H1 (cell line): ENCODE data around the gene SEZ6. TPM values are rescaled to one million over a fixed set of nuclear protein-coding genes. Genes with fewer than 3 reads are reported as not detected.

ENCODE experiments used
- CTCF ChIA-PET: fragments of 300-600 bp; sonication (Branson Sonifier 250); formaldehyde crosslinking; loops from one replicate; lab custom pipeline; 2021; ENCODE audit not compliant: partially characterized antibody; lab: Charles Lee
- POLR2A ChIA-PET: fragments of 300-600 bp; sonication (Branson Sonifier 250); formaldehyde crosslinking; loops from one replicate; lab custom pipeline; 2021; ENCODE audit warnings: inconsistent platforms; ENCODE audit not compliant: partially characterized antibody; lab: Charles Lee
- DNase-seq, 2 experiments: peaks; one replicate each; pipeline versions ENCODE4 v3.0.0 to v3.0.0-alpha.2; 2010 to 2022; ENCODE audit warnings: low spot score in 2 of 2, low read depth in 1 of 2, mixed read lengths in 1 of 2
- FAIRE-seq: peaks from 2 replicates; lab custom pipeline; 2011; peaks lifted over from hg19 to GRCh38; lab: Jason Lieb, UNC
- H2AFZ ChIP-seq: 2 replicates; pipeline ENCODE4 v1.8.1; 2012; ENCODE audit warnings: low read length, inconsistent platforms
- H2AK5ac ChIP-seq: 2 replicates; pipeline ENCODE4 v1.6.1; 2013; ENCODE audit warnings: low read depth, low read length
- H2BK120ac ChIP-seq: replicated peaks from 2 replicates; pipeline ENCODE3; 2013; ENCODE audit warnings: low read depth, low read length, inconsistent platforms
- H2BK12ac ChIP-seq: 2 replicates; pipeline ENCODE4 v1.6.1; 2013; ENCODE audit warnings: low read depth, low read length
- H2BK15ac ChIP-seq: 2 replicates; pipeline ENCODE4 v1.6.1; 2013; ENCODE audit warnings: low read length
- H2BK20ac ChIP-seq: 2 replicates; pipeline ENCODE4 v1.6.1; 2013; ENCODE audit warnings: low read length
- H2BK5ac ChIP-seq: 2 replicates; pipeline ENCODE4 v1.6.1; 2013; ENCODE audit warnings: low read depth, low read length
- H3K14ac ChIP-seq: 2 replicates; pipeline ENCODE4 v1.6.1; 2013; ENCODE audit warnings: inconsistent platforms; ENCODE audit not compliant: insufficient read length
- H3K18ac ChIP-seq: 2 replicates; pipeline ENCODE4 v1.6.1; 2013; ENCODE audit warnings: low read length; ENCODE audit errors: extremely low read depth
- H3K23ac ChIP-seq: 2 replicates; pipeline ENCODE4 v1.6.1; 2013; ENCODE audit warnings: inconsistent platforms; ENCODE audit not compliant: insufficient read length
- H3K23me2 ChIP-seq: 2 replicates; pipeline ENCODE4 v1.6.1; 2013; ENCODE audit warnings: low read depth, low read length
- H3K27ac ChIP-seq: 2 replicates; pipeline ENCODE4 v1.6.1; 2011; ENCODE audit warnings: low read depth, low read length, inconsistent platforms
- H3K27me3 ChIP-seq, 4 experiments: replicated peaks in 1 of 4; 1 replicate in 1 of 4; 2 replicates in 3 of 4; pipeline versions ENCODE4 v1.6.1 to v1.8.1; 2011 to 2013; ENCODE audit warnings: low read length in 3 of 4, mild to moderate bottlenecking in 3 of 4, inconsistent platforms in 2 of 4, mixed read lengths in 2 of 4, moderate library complexity in 1 of 4; ENCODE audit not compliant: control insufficient read depth in 3 of 4, insufficient read depth in 3 of 4; ENCODE audit errors: extremely low read depth in 1 of 4
- H3K36me3 ChIP-seq, 4 experiments: 2 replicates each; pipeline versions ENCODE4 v1.6.1 to v1.8.1; 2011 to 2013; ENCODE audit warnings: mild to moderate bottlenecking in 4 of 4, low read length in 3 of 4, moderate library complexity in 2 of 4, control low read depth in 1 of 4, inconsistent platforms in 1 of 4; ENCODE audit not compliant: insufficient read depth in 4 of 4, control insufficient read depth in 2 of 4
- H3K4ac ChIP-seq: replicated peaks from 2 replicates; pipeline ENCODE3; 2013; ENCODE audit warnings: low read length, low read depth, mixed read lengths, inconsistent platforms; ENCODE audit not compliant: insufficient read length
- H3K4me1 ChIP-seq, 4 experiments: replicated peaks in 1 of 4; 1 replicate in 1 of 4; 2 replicates in 3 of 4; pipeline versions ENCODE4 v1.6.1 to v1.8.1; 2011 to 2013; ENCODE audit warnings: low read length in 3 of 4, inconsistent platforms in 2 of 4, mixed read lengths in 1 of 4; ENCODE audit not compliant: insufficient read depth in 4 of 4, control insufficient read depth in 3 of 4
- H3K4me2 ChIP-seq, 2 experiments: 2 replicates each; pipeline versions ENCODE4 v1.6.1 to v1.8.1; 2011 to 2013; ENCODE audit warnings: low read depth in 2 of 2, low read length in 2 of 2, control low read depth in 1 of 2, inconsistent platforms in 1 of 2, mild to moderate bottlenecking in 1 of 2; ENCODE audit not compliant: insufficient read depth in 1 of 2
- H3K4me3 ChIP-seq, 4 experiments: fragments of 200-600, 300-600 bp in 1 of 4; sonication (generic), shearing (Covaris generic), sonication (Bioruptor Twin) in 1 of 4; 2 replicates each; pipeline versions ENCODE4 v1.5.1 to v1.8.1; 2011 to 2016; ENCODE audit warnings: low read length in 4 of 4, low read depth in 3 of 4, control low read depth in 2 of 4, inconsistent platforms in 2 of 4, mild to moderate bottlenecking in 2 of 4, mixed read lengths in 1 of 4, moderate library complexity in 1 of 4; ENCODE audit not compliant: insufficient read depth in 2 of 4; ENCODE audit errors: extremely low read depth in 1 of 4
- H3K56ac ChIP-seq: replicated peaks from 2 replicates; pipeline ENCODE3; 2013; ENCODE audit warnings: low read depth, mild to moderate bottlenecking, mixed read lengths, low read length, inconsistent platforms; ENCODE audit not compliant: insufficient read length
- H3K79me1 ChIP-seq: 2 replicates; pipeline ENCODE4 v1.6.1; 2013; ENCODE audit warnings: low read depth, low read length, control low read depth
- H3K79me2 ChIP-seq, 2 experiments: 2 replicates each; pipeline versions ENCODE4 v1.6.1 to v1.8.1; 2012 to 2013; ENCODE audit warnings: low read length in 2 of 2, mild to moderate bottlenecking in 2 of 2, inconsistent platforms in 1 of 2; ENCODE audit not compliant: insufficient read depth in 2 of 2, control insufficient read depth in 1 of 2
- H3K9ac ChIP-seq, 4 experiments: replicated peaks in 1 of 4; 1 replicate in 1 of 4; 2 replicates in 3 of 4; pipeline versions ENCODE4 v1.6.1 to v1.8.1; 2011 to 2013; ENCODE audit warnings: low read depth in 3 of 4, low read length in 3 of 4, control low read depth in 2 of 4, mild to moderate bottlenecking in 2 of 4, moderate library complexity in 2 of 4, inconsistent platforms in 1 of 4; ENCODE audit errors: extremely low read depth in 1 of 4
- H3K9me3 ChIP-seq, 2 experiments: 2 replicates each; pipeline versions ENCODE4 v1.6.1 to v1.8.1; 2012 to 2013; ENCODE audit warnings: mild to moderate bottlenecking in 2 of 2, moderate library complexity in 2 of 2, control low read depth in 1 of 2, inconsistent platforms in 1 of 2, low read depth in 1 of 2, low read length in 1 of 2, mixed read lengths in 1 of 2; ENCODE audit not compliant: insufficient read depth in 2 of 2
- H4K20me1 ChIP-seq, 2 experiments: replicated peaks in 1 of 2; 2 replicates each; pipeline versions ENCODE3 to v1.8.1; 2011 to 2013; ENCODE audit warnings: inconsistent platforms in 2 of 2, low read length in 2 of 2, mild to moderate bottlenecking in 1 of 2; ENCODE audit not compliant: insufficient read depth in 2 of 2, control insufficient read depth in 1 of 2
- H4K5ac ChIP-seq: 2 replicates; pipeline ENCODE4 v1.6.1; 2013; ENCODE audit warnings: low read length, low read depth, mixed read lengths, inconsistent platforms; ENCODE audit not compliant: insufficient read length
- H4K8ac ChIP-seq: 2 replicates; pipeline ENCODE4 v1.8.0; 2013; ENCODE audit warnings: mild to moderate bottlenecking, moderate library complexity, low read length, inconsistent platforms; ENCODE audit not compliant: insufficient read depth; ENCODE audit errors: extremely low read depth
- H4K91ac ChIP-seq: replicated peaks from 2 replicates; pipeline ENCODE3; 2013; ENCODE audit warnings: low read length, mixed read lengths, inconsistent platforms; ENCODE audit not compliant: insufficient read length
- ASH2L ChIP-seq: fragments of 200-600, 300-600 bp; sonication (generic); IDR thresholded peaks from one replicate; pipeline ENCODE4 v1.7.1; 2017; ENCODE audit warnings: low read length
- BCL11A ChIP-seq, 2 experiments: IDR thresholded peaks; one replicate each; pipeline ENCODE4 v1.6.1; 2011; ENCODE audit warnings: low read depth in 2 of 2, low read length in 2 of 2, mild to moderate bottlenecking in 2 of 2
- BRCA1 ChIP-seq: IDR thresholded peaks from 2 replicates; pipeline ENCODE4 v1.6.1; 2012; ENCODE audit warnings: low read depth, low read length, improper control_type of control experiment
- CHD1 ChIP-seq: IDR thresholded peaks from 2 replicates; pipeline ENCODE4 v1.6.1; 2012; ENCODE audit warnings: low read depth, low read length, improper control_type of control experiment
- CTCF ChIP-seq, 3 experiments: IDR thresholded peaks; 1 replicate in 2 of 3; 2 replicates in 1 of 3; pipeline versions ENCODE4 v1.5.1 to v1.6.1; 2011; ENCODE audit warnings: low read length in 3 of 3, mild to moderate bottlenecking in 3 of 3, inconsistent platforms in 2 of 3, low read depth in 1 of 3, moderate library complexity in 1 of 3; ENCODE audit not compliant: insufficient read depth in 1 of 3; ENCODE audit errors: control extremely low read depth in 1 of 3
- HDAC2 ChIP-seq, 2 experiments: fragments of 300-600 bp in 1 of 2; sonication (generic) in 1 of 2; IDR thresholded peaks; 2 replicates each; pipeline ENCODE4 v1.6.1; 2011 to 2012; ENCODE audit warnings: low read depth in 2 of 2, low read length in 2 of 2, mild to moderate bottlenecking in 2 of 2, moderate library complexity in 2 of 2, borderline replicate concordance in 1 of 2, inconsistent platforms in 1 of 2
- HDAC6 ChIP-seq: IDR thresholded peaks from one replicate; pipeline ENCODE4 v1.7.1; 2012; ENCODE audit warnings: low read depth, mild to moderate bottlenecking, inconsistent platforms, low read length, moderate library complexity
- NANOG ChIP-seq: IDR thresholded peaks from 2 replicates; pipeline ENCODE4 v1.6.1; 2011; ENCODE audit warnings: low read length, low read depth, mild to moderate bottlenecking, inconsistent platforms; ENCODE audit not compliant: insufficient read depth, poor library complexity, severe bottlenecking
- TEAD4 ChIP-seq: IDR thresholded peaks from 2 replicates; pipeline ENCODE4 v1.6.1; 2012; ENCODE audit warnings: low read depth, low read length, inconsistent platforms, mixed read lengths
- ZNF274 ChIP-seq: IDR thresholded peaks from 2 replicates; pipeline ENCODE4 v1.7.0; 2012; ENCODE audit warnings: low read length, borderline replicate concordance; ENCODE audit errors: extremely low read depth
- WGBS, 2 experiments: shearing (Covaris generic) in 1 of 2; methylation state at CpG; one replicate each; pipeline versions ENCODE4 v1.1.6 to v1.1.7; 2013 to 2015; ENCODE audit warnings: low lambda C conversion rate in 2 of 2, mixed read lengths in 2 of 2, inconsistent platforms in 1 of 2, low coverage in 1 of 2, missing lambda C conversion rate in 1 of 2; ENCODE audit not compliant: insufficient replicate concordance in 2 of 2, insufficient coverage in 1 of 2, insufficient read length in 1 of 2; ENCODE audit errors: extremely low coverage in 1 of 2, missing lambda C conversion rate in 1 of 2; 5-methylcytosine and 5-hydroxymethylcytosine counted together
- polyA plus RNA-seq, 7 experiments: library from polyadenylated mRNA; depleted of rRNA in 3 of 7; stranded (reverse) in 5 of 7; unstranded in 2 of 7; fragments of >200 nt in 5 of 7; fragments of 200-250 nt in 2 of 7; gene quantifications; 1 replicate in 5 of 7; 2 replicates in 1 of 7; 4 replicates in 1 of 7; pipeline versions ENCODE4 v1.2.1 to v1.2.3, GENCODE V29; 2011 to 2013; ENCODE audit warnings: missing spikeins in 2 of 7, mixed read lengths in 2 of 7
- total RNA-seq: library from RNA; stranded (reverse); fragmentation: NEBNext Ultra II Directional; extraction: Animal tissue kit (Norgen Biotek cat#: 25700); gene quantifications from 2 replicates; pipeline ENCODE4 v1.2.1, GENCODE V29; 2021

SEZ6 gene
- total and polyA plus RNA-seq, 2 of the 8 experiments (the other 6 are each of a cell fraction or from before 2014, with no cell fraction given) = 6.9 to 16.1 TPM

- Histone ChIP-seq H4K20me1 (no peaks in the 10 kb centered on the region), H3K9ac (peak overlapping the region in 1 of 4 experiments; percentile 15; a peak in 1 of 7 replicates), H2BK15ac (no peak overlapping the region), H2BK5ac (peak overlapping the region; percentile 98; the same call in 1 of the 2 replicates), H3K4me2 (no peak overlapping the region), H3K23ac (no peak overlapping the region), H4K5ac (peak overlapping the region; percentile 3), H4K91ac (peak overlapping the region; percentile 87), H2BK20ac (peak overlapping the region; percentile 100; the same call in 1 of the 2 replicates), H3K56ac (no peak overlapping the region), H3K4me1 (peaks cover 17 to 36% (median 27%) of the 10 kb centered on the region in 4 experiments), H3K79me2 (peaks cover 0 to 6% of the 10 kb centered on the region in 2 experiments; a peak in 1 of 4 replicates), H3K4ac (peak overlapping the region; percentile 28), H2AK5ac (peak overlapping the region; percentile 98), H3K23me2 (peaks cover 4% of the 10 kb centered on the region; the same call in 1 of the 2 replicates), H2BK12ac (peak overlapping the region; percentile 95), H3K18ac (peak overlapping the region; percentile 89), H3K14ac (no peak overlapping the region), H3K79me1 (0 out of 2 replicates have a peak, but pooled peaks cover 2% of the 10 kb centered on the region), H3K27ac (peak overlapping the region; percentile 27), H3K27me3 (no peaks in the 10 kb centered on the region), H3K9me3 (no peaks in the 10 kb centered on the region), H2BK120ac (peak overlapping the region; percentile 99), H2AFZ (no peak overlapping the region), H4K8ac (no peak overlapping the region), H3K4me3 (no peak overlapping the region), H3K36me3 (peaks cover 0 to 15% (median 1%) of the 10 kb centered on the region in 4 experiments; a peak in 3 of 8 replicates)
- WGBS, 2 experiments = 83% methylated on average over 6 of the region's 6 CpGs; no CpG with 5 or more reads in 1 of the 2 experiments
- POLR2A ChIA-PET = interaction anchor here (0.9 to 3.6 kb wide), 8 partner anchors 7 to 73 kb away, joined by 3 to 43 read pairs (median 6); no protein-coding TSS in a partner anchor
- CTCF ChIA-PET = interaction anchor here (0.6 to 4.8 kb wide), 10 partner anchors 20 to 76 kb away, joined by 3 to 23 read pairs (median 6); no protein-coding TSS in a partner anchor
- no peak for DNase-seq
- no peak for FAIRE-seq
- TF ChIP-seq HDAC2 (IDR thresholded peaks at IDR 0.05; ENCODE audit: borderline replicate concordance in 1 of 2, low read depth in 2 of 2, low read length in 2 of 2) (no peak), BCL11A (IDR thresholded peaks at IDR 0.05; ENCODE audit: low read depth in 2 of 2, low read length in 2 of 2) (no peak), NANOG (no peak), CHD1 (no peak), BRCA1 (no peak), HDAC6 (no peak), ASH2L (no peak), CTCF (IDR thresholded peaks at IDR 0.05; ENCODE audit: control extremely low read depth in 1 of 3, insufficient read depth in 1 of 3, low read depth in 1 of 3, low read length in 3 of 3) (no peak), ZNF274 (no peak), TEAD4 (no peak)
Observed at GRCh38 chr17:29041571-29041970, 35.7 kb upstream of the SEZ6 start.
